ENCODE results near the gene LRMDA.

DNA sequence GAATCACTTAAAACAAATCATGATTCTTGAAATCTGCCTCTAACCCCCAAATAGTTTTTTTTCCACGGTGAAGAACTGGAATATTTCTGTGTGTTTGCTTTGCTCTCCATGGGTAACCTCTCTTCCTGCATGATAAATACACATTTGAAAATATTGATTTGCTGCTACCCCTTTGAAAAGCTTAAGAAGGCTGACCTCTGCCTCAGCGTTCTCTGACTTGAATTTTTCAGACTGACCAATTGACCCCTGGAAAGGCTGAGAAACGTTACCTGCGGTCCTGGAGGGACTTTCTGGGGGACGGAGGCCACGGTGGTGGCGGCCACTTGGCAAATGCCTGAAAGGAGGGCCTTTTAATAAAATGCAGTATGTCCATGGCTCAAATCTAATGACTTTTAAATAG lies 520.2 kb downstream of the LRMDA start:
- TF ChIP-seq CTCF (IDR thresholded peaks at IDR 0.05) = no peak
- TF ChIP-seq POLR2A (IDR thresholded peaks at IDR 0.05) = no peak
